Ovary (tissue), 3 donors: Measurements from ENCODE around the gene SPO11.

Experiments used
- CTCF ChIP-seq, 3 donors: fragments of 450-650 bp in 2 of 3; fragments of 200-600 bp in 1 of 3; IDR thresholded peaks; one replicate each; pipeline versions ENCODE4 v1.5.1 to v1.8.0; 2016 to 2022; ENCODE audit warnings: antibody characterized with exemption in 3 of 3, mild to moderate bottlenecking in 1 of 3
- EP300 ChIP-seq: sonication (generic); formaldehyde crosslinking; IDR thresholded peaks from one replicate; pipeline ENCODE4 v1.6.1; 2017; ENCODE audit warnings: antibody characterized with exemption
- POLR2A ChIP-seq: fragments of 450-650 bp; IDR thresholded peaks from one replicate; pipeline ENCODE4 v1.6.1; 2017; ENCODE audit warnings: antibody characterized with exemption, mild to moderate bottlenecking, moderate library complexity
- donor health status: DM: no; HTN: no; CAD: no.

DNA sequence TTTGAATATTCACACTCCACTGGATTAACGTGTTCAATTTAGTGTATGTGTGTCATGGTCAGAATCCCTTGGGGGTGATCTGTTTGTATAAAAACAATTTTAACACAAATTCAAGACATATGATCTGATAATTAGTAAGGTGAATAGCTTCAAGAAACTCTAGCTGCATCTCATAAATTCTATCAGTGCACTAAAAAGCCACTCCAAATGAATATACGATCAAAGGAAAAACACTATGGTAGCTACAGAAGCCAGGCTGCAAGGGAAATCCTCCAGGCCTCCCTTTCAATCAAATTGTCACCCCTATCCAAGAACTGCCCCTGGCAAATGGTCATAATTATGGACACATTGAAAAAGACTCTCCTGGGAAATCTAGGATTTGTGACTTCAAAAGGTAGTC, 12.1 kb downstream of the SPO11 start:
- TF ChIP-seq CTCF (IDR thresholded peaks at IDR 0.05): no peak
- no peak for TF ChIP-seq POLR2A
- TF ChIP-seq EP300: no peak
